Left renal cortex interstitium (tissue), 4 donors: ENCODE results near the gene OXTR. TPM values are rescaled to one million over a fixed set of nuclear protein-coding genes. Genes with fewer than 3 reads are reported as not detected.

Source experiments
- DNase-seq, 4 donors: peaks; one replicate each; pipeline ENCODE4 v3.0.0-alpha.2; 2013; ENCODE audit warnings: low read depth in 4 of 4, low spot score in 2 of 4, missing footprints in 1 of 4
- polyA plus RNA-seq, 4 donors: library from polyadenylated mRNA; unstranded; fragments of 120-200 nt; gene quantifications; one replicate each; pipeline ENCODE4 v1.2.1, GENCODE V29; 2013; ENCODE audit not compliant: insufficient read length in 4 of 4

The OXTR gene
- polyA plus RNA-seq, 4 donors: 0.72 to 2.1 (median 1.5) TPM

- DNase-seq: no peak
Measured at GRCh38 chr3:8745619-8746370, 23.6 kb downstream of the OXTR start.

GRCh38 chr3:8743911-8744310 lies 25.5 kb downstream of the OXTR start:
- no peak for DNase-seq

GRCh38 chr3:8743021-8743601 lies 26.3 kb downstream of the OXTR start:
- DNase-seq: no peak

GRCh38 chr3:8741581-8742261 lies 27.7 kb downstream of the OXTR start:
- peak; percentile 41 to 59 (median 56) for DNase-seq

- DNase-seq: no peak
Measured at GRCh38 chr3:8739757-8740504, 29.5 kb downstream of the OXTR start.

- DNase-seq: no peak
Measured at GRCh38 chr3:8738639-8739038, 30.8 kb downstream of the OXTR start.

GRCh38 chr3:8737823-8738222 lies 31.6 kb downstream of the OXTR start:
- DNase-seq: no peak

- DNase-seq: no peak
Measured at GRCh38 chr3:8737301-8737700, 32.1 kb downstream of the OXTR start.

- no peak for DNase-seq
Measured at GRCh38 chr3:8736436-8736835, 33.0 kb downstream of the OXTR start.

GRCh38 chr3:8734908-8735307 lies 34.5 kb downstream of the OXTR start:
- no peak for DNase-seq

- DNase-seq: no peak
Measured at GRCh38 chr3:8734137-8734878, 35.1 kb downstream of the OXTR start.

- no peak for DNase-seq
Measured at GRCh38 chr3:8733332-8734094, 35.9 kb downstream of the OXTR start, which contains the start of gene CAV3. Gene CAV3 (plus strand): TSS chr3:8733802. CDS start chr3:8733877, 75 bp downstream.

- DNase-seq: no peak
Measured at GRCh38 chr3:8732413-8732812, 37.0 kb downstream of the OXTR start.

GRCh38 chr3:8730656-8731055 lies 38.8 kb downstream of the OXTR start:
- DNase-seq: no peak

- no peak for DNase-seq
Measured at GRCh38 chr3:8729479-8729878, 39.9 kb downstream of the OXTR start.

- DNase-seq: no peak
Measured at GRCh38 chr3:8727605-8728512, 41.6 kb downstream of the OXTR start.

- DNase-seq: no peak
Measured at GRCh38 chr3:8724108-8724752, 45.2 kb downstream of the OXTR start.

- no peak for DNase-seq
Measured at GRCh38 chr3:8723612-8724011, 45.8 kb downstream of the OXTR start.
